Measurements from ENCODE around the gene UVRAG.

DNA sequence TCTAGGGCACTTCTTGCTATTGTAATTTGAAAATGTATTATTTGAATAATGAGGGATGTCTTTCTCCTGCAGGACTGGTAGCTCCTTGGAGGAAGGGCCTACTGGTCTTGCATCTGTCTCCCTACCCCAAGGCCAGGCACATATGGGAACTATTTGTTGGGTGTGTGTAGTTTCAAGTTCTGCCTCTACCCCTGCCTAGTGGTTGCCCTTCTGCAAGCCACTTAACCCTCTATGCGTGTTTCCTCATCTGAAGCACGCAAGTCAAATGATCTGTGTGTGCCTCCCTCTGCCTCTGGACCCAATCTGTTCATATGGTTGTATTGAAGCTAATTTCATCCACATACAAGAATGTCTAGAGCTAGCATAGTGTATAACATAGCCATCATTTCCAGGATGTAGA, 324.3 kb downstream of the UVRAG start:
- no peak for TF ChIP-seq EZH2 (optimal IDR thresholded peaks at IDR 0.05; ENCODE audit: low read depth, low read length)
- TF ChIP-seq EZH2phosphoT487 (IDR thresholded peaks at IDR 0.05; ENCODE audit: low read length): no peak
- TF ChIP-seq CTCF (IDR thresholded peaks at IDR 0.05; ENCODE audit: low read length): no peak
